NCI-H128 (cell line): ENCODE results near the gene NRAP.

Experiments used
- DNase-seq: peaks from one replicate; lab custom pipeline; 2025; ENCODE audit not compliant: unreplicated experiment; lab: John Stamatoyannopoulos, UW

NRAP gene

DNA sequence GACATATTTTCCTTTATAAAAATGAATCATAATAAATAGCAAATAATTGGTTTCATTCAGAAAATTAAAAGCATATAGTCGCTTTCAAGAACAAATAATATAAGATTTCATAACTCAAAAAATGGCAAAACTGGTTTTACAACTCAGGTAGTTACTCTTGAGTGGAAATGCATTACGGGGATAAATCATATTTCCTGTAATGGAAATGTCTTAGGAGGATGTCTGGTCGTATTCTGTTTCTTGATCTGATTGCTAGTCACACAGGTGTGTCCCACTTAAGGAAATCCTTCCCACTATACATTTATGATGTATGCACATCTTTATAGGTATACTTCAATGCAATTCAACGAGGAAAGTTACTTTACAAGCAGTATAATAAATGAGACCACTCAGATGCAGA is 20.7 kb downstream of the NRAP start:
- DNase-seq = no peak

DNA sequence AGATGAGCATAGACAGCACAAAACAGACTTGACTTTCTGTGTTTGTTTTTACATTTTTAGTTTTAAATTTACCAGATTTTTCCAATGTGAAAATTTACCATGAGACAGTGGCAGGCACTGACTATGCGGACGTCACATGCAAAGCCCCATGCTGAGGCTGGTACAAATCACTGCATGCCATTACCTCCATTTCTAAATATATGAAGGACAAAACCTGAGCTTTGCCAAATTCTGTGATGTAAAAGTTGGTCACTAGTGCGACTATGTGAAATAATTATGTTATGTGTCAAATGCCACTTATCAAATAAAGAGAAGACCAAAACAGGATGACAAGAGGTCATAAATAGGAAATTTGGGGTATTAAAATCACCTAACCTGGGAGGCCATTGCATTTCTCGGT is 22.1 kb downstream of the NRAP start:
- no peak for DNase-seq

DNA sequence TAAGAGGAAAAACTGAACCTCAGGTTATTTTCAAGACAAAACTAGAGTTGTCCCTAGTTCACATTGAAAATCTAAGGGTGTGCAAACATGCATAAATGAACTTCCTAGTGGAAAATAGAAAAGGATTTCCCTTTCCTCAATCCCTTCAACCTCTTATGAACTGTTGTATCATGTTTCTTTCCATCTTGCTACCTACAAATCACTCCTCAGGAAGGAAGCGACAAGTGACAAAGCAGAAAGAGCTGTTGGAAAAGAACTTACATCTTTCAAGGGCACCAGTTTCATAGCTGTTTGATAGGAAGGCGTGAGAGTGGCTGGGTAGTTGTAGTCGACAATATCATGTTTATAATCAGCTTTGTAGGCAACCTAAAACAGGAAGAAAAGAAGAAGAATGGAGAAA is 23.9 kb downstream of the NRAP start:
- no peak for DNase-seq

DNA sequence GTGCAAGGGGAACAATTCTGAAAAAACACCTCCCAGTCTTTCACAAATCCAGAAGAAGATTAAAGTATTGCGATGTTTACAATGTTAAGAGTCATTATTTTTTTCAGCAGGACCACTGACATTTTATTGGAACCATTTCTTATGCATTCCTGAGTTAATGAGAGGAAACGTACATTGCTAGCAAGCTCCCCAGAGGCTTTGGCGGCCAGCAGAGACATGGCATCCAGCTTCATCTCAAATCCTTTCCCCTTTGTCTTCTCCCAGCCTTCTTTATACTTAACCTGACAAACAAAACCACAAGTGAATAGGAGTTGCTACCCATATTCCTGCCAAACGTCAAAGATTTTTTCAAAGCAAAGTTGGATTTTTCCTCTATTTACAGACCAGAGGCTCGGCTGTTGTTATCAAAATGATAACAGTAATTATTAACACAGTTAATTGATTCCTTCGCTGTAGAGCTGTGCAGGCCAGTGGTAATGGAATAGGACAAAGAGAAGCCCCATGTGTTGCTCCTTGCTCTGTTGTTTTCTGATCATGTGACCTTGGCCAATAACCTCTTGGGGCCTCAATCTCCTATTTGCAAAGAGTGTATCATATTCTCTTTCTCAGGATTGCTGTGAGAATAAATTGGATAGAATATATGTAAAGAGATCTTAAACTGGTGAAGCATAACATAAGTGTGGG is 32.0 kb downstream of the NRAP start:
- peak; percentile 7 for DNase-seq

DNA sequence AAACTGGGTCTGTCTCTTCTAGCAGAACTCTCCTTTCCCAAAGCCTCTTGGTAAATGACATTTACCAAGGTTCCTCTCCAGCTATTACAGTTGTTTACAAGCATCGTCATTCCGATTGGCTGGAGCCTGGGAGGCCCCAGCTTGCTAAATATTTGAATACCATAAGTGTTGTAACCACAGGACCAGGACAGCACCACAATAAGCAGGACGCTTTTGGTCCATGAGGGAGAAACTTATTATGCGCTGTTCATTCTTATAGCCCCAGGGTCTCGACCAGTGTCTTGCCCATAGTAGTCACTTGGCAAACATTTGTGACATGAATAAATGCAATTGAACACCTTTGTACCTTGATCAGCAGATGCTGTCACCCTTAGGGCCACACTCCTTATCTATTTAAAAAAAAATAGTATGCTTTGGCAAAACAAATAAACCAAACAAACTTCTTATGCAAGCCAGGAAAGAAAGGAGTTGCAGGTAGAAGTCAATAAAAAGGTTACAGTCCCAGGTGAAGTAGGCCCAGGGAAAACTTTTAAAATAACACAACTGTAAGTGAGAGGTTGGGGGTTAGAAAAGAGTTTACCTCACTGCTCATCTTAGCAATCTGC is 32.8 kb downstream of the NRAP start:
- DNase-seq = no peak

DNA sequence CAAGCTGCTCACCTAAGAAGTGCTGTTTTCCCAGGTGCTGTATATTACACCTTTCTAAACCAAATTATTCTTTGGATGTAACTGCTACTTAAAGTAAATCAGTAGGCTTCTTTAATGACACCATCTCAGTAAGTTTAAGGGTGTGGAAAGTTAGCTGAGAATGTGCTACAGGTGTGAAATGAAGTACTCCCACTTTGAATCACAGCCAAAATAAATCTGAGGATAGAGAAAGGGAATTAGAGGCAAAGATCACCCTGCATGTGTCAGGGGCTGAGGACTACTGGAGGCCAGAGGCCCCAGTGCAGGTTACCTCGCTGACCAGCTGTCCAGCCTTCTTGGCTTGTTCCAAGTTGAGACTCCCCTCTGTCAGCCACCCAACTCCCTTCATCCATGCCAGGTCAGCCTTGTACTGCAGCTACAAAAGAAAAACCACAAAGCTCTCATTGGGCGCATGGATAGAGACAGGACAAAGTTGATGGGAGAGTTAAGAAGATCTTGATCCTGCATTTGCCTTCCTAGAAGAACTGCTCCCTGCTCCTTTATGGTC is 35.2 kb downstream of the NRAP start:
- DNase-seq = no peak

DNA sequence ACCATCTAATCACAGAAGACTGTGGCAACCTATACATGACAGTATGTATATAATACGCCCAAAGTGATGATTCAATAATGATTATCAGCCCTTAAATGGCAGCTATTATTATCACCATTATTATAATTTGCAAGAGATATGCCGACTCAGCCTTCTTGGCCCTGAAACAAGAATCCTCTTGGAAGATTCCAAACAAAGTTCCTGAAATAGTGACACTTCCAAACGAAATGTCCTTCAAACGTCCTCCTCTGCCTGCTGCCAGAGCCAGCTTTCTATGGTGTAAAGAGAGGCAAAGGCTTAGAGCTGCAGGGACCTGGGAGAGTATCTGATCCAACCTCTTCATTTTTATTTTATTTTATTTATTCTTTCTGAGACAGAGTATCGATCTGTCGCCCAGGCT is 36.0 kb downstream of the NRAP start:
- no peak for DNase-seq

DNA sequence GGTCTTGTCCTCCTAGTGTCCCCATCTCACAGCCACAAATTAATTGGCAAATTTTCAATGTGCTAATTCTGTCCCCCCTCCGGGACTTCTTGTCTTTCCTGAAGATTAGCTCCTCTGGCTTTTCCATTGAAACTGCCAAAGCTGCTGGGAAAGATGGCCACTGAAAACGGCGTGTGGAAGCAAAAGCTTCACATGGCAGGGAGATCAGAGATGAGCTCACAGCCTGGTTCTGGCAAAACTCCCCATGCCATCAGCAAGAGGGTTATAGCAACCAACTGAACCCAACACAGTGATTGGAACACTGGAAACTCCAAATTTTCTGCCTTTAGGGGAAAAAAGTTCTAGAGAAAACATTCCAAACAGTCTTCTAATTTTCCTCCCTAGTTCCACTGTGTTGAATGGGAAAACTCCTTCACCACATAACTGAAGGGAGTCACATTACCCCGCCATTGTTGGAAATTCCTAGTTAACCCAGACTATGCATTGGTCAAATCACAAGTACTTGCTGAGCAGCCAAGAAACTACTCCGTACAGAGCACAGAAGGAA is 37.0 kb downstream of the NRAP start:
- DNase-seq = no peak

DNA sequence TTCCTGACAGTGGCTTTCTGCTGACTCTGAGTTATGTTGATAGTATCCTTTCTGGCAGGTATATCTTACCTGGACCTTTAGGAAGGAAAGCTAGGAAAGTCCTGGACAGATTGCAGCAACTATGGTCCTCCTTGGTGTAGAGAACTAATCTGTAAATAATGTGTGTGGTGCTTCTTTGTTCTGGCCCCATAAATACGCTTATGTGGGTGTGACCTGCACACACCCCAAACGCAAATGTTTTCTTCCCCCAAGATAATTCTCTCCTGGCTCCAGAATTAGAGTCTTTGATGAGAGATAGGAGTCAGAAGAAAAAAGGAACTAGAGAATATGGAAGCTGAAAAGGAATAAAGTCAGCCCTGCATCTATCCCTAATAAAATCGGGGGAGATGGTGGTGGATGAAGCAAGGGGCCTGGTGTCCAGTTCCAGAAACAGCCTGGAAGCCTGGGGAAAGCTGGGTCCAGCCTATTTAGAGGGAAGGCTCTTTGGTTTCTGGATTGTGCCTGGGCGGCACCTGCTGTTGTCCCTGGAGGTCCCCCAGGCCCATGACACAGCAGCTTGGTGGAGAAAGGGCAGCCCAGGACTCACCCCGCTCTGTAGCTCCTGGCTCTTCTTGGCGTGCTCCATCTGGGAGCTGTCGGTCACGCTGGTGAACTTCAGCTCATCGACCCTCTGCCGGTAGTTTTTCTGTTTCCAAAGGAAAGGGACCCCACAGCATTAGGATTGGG is 38.2 kb downstream of the NRAP start:
- no peak for DNase-seq

DNA sequence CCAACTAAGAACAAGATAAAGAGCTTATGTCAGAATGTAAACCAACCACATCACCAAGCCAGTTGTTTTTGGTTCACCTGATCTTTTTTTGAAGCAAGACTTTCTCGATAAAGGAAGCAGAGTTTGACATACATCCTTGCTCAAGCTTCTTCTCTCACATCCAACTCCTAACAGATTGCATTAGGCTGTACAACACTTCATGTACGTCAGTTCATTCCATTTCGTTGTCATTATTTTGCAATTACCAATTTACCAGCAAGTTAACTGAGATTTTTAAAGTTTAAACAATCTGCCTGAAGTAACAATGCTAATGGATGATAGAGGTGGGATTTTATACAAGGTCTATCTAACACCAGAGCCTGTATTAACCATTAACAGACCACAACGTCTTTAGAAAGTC is 41.0 kb downstream of the NRAP start:
- no peak for DNase-seq

DNA sequence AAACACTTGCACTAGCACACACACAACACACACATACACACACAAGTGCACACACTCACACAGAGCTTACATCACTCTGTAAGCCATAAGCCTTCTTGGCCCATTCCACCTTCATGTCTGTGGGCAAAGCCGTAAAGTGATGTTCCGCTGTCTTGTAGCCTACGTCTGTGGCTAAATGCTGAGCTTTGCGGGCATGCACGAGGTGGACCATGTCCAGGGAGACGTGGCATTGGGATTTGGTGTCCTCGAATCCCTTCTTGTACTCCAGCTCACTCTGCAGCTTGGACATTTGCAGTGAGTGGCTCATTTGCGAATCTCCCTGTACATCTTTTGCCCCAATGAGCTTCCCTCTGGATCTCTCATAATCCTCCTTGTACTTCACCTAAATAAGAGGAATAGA is 42.0 kb downstream of the NRAP start:
- no peak for DNase-seq

DNA sequence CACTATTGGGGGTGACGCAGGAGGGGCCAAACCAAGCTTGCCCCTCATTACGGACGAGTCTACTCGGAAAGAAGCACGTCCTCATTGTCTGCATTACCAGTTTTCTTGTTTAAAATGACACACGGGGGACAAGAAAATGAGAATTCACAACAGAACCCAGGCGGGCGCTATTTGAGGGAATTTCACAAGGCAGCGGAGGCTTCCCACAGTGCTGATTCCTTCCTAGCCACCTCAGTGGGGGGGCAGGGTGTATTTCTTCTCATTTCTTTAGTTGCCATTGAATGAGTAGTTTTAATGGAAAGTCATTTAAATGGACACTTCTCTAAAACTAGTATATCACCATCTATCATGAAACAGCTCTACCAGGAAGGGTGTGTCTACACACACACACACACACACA is 42.9 kb downstream of the NRAP start:
- DNase-seq = no peak

DNA sequence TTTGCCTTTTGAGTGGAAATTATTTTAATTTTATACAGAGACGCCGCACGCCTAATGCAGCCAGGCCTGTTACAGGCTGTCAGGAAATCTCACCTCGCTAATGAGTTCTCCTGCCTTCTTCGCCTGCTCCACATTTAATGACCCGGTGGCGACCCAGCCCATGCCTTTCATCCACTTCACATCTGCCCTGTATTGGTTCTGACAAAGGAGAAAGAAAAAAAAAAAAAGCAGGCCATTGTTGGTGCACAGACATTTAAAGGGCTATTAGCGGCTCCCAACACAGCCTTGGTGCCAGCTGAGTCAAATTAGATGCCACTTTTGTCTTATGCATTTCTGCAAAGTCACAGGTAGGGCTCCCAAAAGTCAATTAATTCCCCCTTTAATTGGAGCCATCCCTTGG is 43.3 kb downstream of the NRAP start:
- DNase-seq = no peak

DNA sequence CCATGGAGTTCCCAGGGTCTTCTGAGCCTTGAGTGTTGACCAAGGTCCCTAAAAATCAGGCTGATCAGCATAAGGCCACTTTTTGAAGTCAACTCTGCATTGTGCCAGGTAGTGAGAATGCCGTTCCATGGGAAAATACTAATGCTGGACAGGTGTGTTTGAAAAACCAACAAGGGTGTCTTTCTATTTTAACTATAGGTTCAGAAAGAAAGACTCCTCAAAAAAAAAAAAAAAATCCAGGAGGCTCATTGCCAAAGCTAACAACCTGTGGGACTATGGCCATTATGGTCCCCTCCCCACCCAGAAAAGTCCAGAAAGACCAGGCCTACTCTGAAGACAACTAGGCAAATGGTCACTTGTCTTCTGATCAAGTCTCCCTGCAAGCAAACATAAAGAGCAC is 44.4 kb downstream of the NRAP start:
- DNase-seq = no peak

DNA sequence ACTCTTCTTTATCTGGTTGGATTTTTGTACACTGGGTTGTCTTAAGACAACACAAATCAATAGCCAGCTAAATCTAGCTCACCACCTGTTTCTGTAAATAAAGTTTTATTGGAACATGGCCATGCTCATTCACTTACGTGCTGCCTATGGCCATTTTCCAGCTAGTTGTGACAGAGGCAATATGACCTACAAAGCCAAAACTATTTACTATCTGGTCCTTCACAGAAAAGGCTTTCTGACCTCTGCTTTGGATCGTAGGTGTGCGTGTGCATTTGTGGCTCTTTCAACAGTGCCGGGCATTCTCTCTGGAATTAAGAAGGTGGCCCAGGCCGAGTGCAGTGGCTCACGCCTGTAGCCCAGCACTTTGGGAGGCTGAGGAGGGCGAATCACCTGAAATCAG is 45.5 kb downstream of the NRAP start:
- DNase-seq = no peak

DNA sequence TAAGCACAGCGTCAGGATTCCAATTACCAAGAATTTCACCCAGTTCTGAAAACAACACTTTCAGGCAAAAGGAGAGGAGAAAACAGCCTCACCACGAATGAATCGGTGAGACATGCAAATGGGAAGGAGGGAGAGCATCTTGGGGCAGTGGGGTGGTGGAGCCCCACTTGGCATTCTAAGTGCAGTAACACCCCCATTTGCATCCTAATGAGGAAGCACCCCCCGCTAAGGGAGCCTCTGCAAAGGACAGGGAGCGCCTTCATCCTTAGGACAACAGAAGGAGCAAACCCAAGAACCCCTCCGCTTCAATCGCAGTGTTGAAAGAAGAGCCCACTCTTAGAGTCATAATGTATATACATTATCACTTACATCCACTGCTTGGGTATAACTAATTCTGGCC is 46.8 kb downstream of the NRAP start:
- DNase-seq = no peak

DNA sequence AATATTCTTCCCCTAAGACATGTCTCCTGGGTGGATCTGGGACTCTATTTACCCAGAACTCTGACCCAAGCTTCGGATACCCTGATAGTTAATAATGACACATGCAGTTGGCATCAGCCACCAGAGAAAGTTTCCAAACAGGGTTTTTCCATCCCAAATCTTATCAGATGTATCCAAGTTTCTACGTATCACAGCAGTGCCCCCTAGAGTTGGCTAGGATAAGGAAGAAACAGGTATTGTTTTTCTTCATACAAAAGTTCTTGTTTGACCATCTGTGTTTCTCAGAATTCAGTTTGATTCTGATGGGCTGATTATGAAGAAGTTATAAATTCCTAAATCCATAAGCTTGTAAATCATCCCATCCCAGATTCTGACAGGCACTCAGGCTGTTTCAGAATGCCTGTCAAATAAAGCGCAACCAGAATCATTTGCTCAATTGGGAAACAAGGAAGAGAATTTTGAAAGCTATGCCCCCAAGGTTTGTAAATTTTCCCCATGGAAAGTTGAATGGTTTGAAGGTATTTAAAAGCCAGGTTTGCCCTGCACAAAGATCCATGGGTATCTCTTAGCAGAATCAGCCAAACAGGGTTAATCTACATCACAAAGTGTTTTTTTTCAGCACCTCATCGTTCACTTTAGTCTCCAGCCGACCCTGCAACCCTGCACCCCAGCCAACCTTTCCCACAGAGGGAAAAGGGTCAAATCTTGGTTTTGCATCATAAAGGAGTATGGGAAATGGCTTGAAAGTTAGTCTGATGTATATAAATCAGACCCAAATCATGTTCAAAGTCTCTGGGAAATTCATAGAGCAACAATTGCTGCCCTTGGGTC is 47.4 kb downstream of the NRAP start:
- DNase-seq = no peak

DNA sequence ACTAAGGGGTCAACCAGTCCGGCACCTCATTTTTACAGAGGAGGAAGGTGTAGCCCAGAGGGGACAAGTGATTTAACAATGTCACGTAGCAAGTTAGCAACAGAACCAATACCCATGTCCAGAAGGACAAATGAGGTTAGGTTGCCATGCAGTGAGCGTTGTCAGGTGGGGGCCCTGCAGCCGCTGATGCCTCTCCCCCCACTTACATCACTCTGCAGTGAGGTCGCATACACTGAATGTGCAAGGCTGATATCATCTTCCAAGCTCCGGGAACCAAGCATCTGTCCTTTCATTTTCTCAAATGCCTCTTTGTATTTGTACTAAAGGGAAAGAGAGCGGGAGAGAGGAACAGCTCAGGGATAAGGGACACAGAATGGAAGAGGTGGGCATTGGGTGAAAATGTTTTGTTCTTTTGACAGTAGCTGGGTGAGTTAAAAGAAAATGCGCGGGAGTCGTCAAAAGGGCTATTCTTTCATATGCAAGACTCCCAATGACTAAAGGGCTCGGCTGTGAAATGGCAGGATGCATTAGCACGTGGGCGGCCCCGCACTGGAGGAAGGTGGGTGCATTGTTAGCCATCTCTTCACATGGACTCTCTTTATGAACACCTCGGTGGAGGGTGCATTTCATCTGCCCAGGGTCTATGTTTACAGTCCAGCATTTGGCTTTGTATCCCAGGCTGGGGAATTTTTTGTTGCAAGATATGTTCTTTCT is 49.7 kb downstream of the NRAP start:
- DNase-seq = no peak

DNA sequence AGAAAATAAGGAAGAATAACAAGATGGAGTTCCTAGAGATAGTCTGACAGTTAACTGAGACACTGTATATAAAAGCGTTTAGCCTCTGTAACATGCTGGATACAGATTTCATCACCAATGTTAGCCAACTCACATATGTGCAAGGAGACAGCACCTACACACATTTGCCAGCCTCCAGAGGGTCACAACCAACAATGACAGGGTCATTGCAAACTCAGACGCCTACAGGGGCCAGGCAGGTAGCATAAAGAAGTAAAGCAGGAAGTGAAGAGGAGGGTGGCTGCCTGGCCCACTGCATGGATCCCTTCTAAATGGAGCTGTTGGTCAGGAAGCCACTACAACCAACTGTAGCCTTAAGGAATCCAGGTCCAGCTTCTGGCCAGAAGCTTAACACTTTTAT is 50.4 kb downstream of the NRAP start:
- DNase-seq = no peak

DNA sequence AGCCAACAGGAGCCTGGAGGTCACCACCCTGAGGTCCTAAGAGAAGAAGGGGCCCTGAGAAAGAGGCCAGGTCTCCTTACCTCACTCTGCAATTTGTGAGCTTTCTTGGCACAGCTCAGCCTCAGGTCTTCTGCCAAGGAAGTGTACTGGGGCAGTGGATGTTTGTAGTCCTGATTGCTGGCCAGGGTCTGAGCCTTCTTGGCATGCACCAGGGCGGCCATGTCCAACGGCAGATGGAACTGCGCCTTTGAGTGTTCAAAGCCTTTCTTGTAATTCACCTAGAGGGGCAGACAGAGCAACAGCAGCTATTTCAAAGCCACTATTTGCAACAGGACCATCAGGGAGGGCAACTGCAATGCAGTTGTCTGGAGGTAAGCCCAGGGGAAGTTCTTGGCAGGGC is 51.7 kb downstream of the NRAP start:
- no peak for DNase-seq
